ENCODE results near the gene STUB1.
A peak's percentile ranks its signal among the peaks of the same experiment; 100 is the strongest.

STUB1 gene

DNA sequence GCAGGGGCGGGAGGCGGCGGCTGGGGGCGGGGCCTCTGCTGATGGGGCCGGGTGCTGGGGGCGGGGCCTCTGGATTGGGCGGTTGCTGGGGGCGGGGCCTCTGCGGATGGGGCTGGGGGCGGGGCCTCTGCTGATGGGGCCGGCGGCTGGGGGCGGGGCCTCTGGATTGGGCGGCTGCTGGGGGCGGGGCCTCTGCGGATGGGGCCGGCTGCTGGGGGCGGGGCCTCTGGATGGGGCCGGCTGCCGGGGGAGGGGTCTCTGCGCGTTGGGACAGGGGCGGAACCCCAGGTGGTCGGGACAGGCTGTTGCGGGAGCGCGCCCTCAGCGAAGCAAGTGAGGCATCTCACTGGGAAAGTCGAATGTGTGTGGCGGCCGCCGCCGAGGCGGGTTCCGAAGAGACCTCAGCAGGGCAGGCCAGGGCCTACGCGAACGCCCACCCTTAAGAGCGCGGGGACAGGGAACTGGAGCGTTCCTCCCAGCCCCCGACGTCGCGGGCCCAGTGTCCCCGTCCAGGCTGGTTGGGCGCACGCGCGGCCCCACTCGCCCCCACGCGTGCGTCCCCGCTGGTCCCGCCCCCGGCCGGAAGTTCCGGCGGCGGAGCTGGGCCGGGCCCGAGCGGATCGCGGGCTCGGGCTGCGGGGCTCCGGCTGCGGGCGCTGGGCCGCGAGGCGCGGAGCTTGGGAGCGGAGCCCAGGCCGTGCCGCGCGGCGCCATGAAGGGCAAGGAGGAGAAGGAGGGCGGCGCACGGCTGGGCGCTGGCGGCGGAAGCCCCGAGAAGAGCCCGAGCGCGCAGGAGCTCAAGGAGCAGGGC is at the start of gene STUB1:
TSS of gene STUB1 (plus strand) at position 597 of the 811 bp plus-strand sequence. CDS start at position 713, 116 bp downstream.
- peak; percentile 60 for DNase-seq

DNA sequence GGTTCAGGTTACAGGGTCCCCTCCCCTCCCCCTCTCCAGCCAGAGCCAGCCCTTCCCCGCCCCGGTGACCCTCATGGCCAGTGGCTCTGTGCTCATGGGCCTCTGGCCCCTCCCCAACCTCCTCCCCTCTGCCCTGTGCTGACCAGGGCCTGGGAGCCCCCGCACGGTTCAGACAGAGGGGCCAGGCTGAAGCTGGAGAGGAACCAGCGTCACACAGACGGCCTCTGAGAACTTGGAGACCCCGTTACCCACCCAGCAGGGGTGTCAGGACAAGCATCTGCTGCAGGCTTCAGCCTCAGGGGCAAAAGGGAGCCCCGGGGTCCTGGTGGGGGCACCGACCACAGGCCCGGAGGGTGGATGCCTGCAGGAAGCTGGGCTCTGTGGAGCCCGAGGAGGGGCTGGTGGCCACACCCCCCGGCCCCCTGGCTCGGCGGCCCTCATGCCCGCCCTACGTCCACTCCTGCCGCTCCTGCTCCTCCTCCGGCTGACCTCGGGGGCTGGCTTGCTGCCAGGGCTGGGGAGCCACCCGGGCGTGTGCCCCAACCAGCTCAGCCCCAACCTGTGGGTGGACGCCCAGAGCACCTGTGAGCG is 49.3 kb upstream of the STUB1 start, which contains the start of gene WFIKKN1:
TSS of gene WFIKKN1 (plus strand) at position 171 of the 591 bp plus-strand sequence. CDS start at position 440, 269 bp downstream.
- no peak for DNase-seq

DNA sequence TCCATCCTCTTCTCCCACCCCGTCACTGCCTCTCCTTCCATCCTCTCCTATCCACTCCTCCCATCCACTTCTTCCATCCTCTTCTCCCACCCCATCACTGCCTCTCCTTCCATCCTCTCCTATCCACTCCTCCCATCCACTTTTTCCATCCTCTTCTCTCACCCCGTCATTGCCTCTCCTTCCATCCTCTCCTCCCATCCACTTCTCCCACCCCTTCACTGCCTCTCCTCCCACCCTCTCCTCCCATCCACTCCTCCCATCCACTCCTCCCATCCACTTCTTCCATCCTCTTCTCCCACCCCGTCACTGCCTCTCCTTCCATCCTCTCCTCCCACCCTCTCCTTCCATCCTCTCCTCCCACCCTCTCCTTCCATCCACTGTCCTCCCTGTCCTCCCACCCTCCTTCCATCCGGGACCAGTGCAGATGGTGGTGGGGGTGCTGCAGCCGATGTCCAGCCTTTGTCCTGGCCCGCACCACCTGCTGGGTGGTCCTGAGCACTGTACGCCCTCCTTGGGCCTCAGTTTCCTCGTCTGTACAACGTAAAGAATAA is 48.3 kb upstream of the STUB1 start:
- DNase-seq = no peak

DNA sequence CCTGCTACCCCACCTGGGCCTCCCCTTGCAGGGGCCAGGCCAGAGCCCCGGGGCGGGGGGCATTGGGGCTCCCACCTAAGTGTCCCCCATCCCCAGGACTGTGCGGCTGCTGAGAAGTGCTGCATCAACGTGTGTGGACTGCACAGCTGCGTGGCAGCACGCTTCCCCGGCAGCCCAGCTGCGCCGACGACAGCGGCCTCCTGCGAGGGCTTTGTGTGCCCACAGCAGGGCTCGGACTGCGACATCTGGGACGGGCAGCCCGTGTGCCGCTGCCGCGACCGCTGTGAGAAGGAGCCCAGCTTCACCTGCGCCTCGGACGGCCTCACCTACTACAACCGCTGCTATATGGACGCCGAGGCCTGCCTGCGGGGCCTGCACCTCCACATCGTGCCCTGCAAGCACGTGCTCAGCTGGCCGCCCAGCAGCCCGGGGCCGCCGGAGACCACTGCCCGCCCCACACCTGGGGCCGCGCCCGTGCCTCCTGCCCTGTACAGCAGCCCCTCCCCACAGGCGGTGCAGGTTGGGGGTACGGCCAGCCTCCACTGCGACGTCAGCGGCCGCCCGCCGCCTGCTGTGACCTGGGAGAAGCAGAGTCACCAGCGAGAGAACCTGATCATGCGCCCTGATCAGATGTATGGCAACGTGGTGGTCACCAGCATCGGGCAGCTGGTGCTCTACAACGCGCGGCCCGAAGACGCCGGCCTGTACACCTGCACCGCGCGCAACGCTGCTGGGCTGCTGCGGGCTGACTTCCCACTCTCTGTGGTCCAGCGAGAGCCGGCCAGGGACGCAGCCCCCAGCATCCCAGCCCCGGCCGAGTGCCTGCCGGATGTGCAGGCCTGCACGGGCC is 47.5 kb upstream of the STUB1 start:
- DNase-seq = no peak

DNA sequence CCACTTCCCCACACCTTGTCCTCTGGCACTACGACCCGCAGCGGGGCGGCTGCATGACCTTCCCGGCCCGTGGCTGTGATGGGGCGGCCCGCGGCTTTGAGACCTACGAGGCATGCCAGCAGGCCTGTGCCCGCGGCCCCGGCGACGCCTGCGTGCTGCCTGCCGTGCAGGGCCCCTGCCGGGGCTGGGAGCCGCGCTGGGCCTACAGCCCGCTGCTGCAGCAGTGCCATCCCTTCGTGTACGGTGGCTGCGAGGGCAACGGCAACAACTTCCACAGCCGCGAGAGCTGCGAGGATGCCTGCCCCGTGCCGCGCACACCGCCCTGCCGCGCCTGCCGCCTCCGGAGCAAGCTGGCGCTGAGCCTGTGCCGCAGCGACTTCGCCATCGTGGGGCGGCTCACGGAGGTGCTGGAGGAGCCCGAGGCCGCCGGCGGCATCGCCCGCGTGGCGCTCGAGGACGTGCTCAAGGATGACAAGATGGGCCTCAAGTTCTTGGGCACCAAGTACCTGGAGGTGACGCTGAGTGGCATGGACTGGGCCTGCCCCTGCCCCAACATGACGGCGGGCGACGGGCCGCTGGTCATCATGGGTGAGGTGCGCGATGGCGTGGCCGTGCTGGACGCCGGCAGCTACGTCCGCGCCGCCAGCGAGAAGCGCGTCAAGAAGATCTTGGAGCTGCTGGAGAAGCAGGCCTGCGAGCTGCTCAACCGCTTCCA is 46.7 kb upstream of the STUB1 start:
- no peak for DNase-seq

DNA sequence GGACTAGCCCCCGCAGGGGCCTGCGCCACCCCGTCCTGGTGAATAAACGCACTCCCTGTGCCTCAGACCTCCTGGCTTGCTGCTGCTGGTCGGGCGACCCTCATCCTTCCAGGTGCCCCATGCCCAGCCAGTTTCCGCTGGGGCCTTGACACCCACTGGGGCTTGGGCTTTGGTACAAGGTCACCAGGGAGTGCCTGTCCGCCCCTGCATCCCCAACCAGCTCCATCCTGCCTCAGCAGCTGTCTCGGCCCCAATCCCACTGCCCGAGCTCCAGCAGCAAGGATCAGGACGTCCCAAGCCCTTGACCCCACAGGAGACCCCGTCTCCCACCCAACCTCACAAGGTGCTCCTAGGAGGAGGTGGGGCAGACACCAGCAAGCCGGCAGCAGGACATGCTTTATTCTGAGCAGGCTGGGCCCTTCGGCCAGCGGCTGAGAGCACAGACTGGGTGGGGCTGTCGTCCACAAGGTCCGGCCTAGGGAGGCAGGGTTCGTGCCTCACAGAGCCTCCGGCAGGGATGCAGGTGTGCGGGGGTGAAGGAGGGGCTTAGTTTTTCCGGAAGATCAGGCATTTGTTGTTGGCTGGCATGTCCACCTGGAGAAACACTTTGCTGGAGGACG is 46.0 kb upstream of the STUB1 start:
- DNase-seq = no peak

DNA sequence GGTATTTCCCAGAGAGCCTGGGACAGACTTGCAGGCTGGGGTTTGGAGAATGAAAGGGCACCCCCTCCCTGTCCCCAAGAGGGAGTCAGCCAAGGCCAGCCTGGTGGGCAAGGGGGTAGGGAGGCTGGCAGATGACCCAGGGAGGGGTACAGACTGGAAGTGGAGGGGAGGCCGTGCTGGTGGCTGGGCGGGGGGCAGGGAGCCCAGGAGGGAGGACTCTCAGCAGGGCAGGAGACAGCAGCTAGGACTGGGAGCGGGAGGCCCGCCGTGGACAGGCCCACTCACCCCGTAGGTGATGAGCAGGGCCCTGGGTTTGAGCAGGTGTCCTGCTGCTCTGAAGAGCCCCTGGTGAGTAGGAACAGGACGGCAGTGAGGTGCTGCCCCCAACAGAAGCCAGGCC is 45.2 kb upstream of the STUB1 start:
- DNase-seq = no peak

DNA sequence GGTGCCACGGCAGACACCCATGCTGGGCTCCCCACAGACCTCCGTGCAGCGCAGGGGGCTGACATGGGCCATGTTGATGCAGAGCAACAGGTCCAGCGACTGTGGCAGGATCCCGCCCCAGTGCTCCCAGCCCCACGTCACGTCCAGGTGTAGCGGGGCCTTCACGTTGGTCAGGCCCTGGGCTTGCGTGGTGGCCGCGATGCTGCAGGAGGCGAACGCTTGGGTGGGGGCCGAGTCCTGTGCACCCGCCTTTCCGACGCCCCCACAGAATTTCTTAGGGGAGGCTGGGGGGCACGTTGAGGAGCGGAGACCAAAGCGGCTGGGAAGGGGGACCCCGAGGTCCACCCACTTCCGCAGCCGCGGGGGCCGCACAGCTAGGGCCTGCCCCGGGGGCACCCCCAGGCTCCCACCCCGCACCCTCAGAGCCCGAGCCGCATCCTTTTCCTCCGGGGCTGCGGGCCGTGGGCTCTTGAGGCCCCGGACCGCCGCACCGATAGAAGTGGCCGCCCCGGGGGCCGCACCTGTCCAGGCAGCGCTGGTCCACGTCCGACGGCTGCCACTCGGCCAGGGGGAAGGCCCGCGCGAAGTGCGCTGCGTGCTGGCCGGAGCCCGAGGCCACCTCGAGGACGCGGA is 44.5 kb upstream of the STUB1 start:
- DNase-seq = no peak

DNA sequence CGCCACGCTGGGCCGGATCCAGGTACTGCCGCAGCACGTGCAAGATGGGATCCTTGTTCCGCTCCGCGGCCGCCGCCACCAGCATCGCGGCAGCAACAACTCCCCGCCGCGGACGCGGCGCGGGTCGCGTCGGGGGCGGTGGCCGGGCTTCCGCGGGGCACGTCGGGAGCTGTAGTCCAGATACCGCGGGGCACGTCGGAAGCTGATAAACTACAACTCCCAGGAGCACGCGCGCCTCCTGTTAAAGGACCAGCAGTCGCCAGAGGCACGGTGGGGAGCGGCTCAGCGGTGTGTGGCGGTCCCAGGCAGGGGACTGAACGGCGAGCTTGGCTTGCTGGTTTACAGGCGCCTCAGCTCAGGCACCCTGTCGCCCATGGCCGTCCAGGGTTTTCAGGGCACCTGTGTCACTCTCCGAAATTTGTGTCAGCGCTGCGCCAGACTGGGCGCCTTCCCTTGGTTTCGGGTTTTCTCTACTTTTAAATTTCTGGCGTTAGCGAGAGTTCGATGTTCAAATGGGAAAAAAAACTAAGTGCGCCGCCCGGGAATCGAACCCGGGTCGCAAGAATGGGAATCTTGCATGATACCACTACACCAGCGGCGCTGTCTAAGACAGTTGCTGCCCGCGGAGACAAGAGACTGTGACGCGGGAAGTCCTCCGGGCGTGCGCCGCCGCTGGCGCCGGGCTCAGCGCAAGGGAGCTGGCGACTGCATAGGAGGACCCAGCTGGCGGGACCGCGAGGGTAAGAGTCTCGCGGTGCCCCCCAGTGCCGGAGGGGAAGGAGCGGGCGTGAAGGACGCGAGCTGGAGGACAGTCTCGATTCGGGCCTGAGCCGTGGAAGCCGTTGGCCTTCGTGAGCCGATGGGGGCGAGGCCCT is 43.8 kb upstream of the STUB1 start, which contains the start of gene METTL26:
TSS of gene METTL26 (minus strand) at position 100 of the 875 bp plus-strand sequence. CDS start at position 85, 15 bp downstream.
- DNase-seq = peak; percentile 87

DNA sequence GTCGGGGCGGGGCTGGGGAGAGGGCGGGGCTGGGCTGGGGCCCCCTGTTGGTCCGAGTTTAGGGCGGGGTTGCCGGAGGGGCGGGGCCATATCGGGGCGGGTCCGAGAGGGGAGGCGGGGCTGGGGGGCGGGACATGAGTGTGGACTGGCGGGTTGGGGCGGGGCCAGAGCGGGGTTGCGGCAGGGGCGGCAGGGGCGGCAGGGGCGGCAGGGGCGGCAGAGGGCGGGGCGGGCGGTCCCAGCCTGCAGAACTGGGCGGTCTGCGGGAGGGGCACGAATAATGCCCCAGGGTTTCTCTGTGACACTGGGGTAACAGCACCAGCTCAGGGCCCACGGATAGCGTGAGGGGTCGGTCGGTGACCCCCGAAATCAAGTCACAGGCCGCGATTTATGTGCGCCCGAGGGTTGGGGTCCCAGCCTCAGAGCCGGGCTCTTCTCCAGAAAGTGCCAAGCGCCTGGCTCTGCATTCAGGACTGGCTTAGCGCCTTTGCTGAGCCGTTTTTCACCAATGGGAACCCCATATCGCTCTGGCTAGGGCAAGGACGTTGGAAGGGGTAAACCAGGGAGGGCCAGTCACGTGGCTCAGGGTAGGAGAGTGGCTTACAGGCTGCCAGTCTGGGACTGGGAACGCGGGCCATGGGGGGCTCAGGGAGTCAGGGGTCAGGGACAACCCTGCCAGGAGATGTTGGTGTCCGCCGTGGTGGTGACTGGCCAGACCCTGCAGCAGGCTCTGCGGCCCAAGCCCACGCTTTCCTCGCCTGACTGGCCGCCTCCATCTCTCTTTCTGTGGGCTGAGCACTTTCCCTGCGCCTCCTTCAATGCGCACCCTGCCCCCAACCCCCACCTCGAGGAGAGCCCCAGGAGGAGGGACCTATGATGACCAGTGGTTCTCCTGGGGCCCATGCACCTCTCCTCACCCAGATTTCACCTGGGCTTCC is 42.9 kb upstream of the STUB1 start:
- no peak for DNase-seq

DNA sequence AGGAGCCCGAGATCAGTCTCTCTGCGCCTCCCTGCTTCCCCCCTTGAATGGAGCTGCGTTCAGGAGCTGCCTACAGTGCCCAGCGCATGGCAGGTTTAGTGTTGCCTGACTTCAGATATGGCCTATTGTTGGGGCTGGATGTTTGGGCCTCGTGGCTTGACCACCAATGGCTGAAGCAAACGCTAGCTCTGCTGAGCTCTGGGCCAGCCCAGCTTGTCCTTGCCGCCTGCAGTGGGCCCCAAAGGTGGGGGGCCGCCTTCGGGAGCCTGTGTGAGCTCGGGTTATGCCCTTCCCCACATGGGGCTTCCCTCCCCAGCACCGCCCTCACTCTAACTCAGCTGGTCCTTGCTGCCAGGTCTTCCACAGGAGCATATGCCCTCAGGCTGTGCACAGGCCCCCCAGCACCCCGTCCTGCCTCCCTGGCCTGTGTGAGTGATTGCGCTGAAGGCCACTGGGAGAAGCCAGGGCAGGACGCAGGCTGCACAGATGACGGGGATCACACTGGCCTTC is 42.1 kb upstream of the STUB1 start:
- DNase-seq = no peak

DNA sequence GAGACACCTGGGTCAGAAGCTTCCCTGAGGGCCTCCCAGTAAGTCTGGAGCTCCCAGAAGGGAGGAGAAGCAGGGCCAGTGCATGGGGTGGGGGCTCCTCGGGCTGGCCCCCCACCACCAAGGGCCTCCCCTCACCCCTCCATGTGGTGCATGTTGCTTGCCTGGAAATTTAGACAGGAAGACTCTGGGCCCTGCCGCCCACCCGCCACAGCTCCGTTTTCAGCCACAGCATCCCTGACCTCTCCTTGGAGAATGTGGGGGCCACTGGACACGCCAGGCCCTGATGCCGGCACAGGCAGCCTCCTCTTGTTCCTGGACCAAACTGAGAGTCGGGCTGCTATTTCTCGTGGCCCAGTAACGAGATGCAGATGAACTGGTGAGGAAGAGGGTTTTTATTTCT is 41.4 kb upstream of the STUB1 start:
- no peak for DNase-seq

DNA sequence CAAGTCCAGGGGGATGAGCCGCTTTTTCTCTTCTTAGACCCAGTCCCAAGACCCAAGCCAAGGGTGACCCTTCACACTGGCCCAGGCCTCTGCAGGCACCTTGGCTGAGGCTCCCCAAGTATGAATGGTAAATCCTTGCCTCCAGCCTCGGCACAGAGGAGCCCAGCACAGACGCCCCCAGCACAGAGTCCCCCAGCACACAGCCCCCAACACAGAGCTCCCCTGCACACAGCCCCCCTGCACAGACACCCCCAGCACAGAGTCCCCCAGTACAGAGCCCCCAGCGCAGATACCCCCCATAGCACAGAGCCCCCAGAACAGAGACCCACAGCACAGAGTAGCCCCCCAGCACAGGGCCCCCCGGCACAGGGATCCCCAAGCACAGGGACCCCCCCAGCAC is 39.6 kb upstream of the STUB1 start:
- DNase-seq = no peak

DNA sequence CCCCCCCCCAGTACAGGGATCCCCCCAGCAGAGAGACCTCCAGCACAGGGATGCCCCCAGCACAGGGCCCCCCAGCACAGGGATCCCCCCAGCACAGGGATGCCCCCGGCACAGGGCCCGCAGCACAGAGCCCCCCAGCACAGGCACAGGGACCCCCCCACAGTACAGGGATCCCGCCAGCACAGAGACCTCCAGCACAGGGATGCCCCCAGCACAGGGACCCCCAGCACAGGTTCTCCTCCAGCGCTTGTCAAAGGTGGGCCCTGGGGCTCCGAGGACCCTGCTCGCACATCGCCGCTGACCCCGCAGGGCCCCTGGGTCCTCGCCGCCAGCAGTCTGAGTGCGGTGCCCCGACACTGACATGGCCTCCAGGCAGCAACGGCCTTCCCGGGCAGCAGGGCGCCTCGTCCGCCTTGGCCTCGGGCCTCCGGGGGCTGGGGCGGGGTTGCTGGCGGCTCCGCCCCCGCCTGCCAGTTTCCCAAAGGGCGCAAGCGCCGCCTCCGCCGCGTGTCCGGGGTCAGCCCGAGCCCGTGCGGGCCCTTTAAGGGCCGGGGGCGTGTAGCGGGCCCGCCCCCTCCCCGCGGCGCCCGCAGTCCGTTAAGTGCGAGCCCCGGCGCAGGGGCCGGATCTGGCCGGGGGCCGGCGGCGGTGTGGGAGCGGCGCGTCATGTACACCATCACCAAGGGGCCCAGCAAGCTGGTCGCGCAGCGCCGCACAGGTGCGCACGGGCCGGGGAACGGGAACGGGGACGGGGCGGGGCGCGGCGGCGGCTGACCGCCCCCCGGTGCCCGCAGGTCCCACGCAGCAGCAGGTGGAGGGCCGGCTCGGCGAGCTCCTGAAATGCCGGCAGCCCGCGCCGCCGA is 38.7 kb upstream of the STUB1 start, which contains the start of gene MCRIP2:
TSS of gene MCRIP2 (plus strand) at position 503 of the 863 bp plus-strand sequence. CDS start at position 667, 164 bp downstream.
- DNase-seq = peak; percentile 57

DNA sequence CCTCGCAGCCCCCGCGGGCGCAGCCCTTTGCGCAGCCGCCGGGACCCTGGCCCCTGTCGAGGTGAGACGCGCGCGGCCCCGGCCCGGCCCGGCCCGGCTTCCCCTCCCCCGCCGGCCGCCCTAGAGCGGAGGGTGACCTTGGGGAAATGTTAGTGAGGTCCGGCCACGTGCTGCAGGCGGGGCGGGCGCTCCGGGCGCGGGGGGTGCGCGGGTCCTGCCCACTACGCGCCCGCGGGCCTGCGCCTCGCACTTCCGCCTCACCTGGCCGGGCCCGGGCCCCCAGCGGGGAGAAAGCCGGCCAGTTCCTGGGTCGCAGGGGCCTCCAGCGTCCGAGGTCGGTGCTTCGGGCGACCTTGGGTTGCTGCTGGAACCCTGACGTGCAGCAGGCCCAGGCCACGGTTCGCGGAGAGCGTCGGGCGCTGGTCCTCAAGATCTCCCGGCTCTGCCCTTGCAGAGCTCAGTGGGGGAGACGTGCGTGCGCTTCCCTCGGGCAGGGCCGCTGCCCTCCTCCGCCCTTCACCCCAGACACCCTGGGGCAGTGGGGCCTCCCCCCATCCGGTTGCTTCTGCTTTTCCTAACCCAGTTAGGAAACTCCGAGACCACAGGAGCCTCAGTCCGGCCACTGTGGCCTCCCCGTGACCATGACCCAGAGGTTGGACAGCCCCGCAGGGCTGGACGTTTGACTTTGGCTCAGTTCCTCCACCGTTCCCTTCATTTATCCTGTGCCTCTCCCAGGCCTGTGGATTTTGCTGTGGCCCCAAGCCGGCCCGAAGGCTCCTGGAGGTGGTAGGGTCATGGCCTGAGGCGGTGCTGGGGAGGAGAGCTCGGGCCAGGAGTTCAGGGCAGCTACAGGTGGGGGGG is 37.8 kb upstream of the STUB1 start:
- DNase-seq = no peak

DNA sequence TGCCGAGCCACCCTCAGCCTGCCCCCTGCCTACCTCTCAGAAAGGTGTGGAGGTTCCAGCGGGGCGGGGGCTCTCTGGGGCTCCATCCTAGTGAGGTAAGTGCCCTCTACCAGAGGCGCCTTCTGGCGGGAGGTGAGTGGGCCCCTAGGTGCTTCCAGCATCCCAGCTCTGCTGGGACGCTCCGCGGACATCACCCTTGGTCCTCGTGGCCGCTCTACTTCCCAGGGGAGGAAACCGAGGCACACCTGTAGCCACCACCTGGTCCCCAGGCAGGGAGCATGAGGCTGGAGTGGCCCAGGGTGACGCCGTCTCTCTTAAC is 37.2 kb upstream of the STUB1 start:
- no peak for DNase-seq

DNA sequence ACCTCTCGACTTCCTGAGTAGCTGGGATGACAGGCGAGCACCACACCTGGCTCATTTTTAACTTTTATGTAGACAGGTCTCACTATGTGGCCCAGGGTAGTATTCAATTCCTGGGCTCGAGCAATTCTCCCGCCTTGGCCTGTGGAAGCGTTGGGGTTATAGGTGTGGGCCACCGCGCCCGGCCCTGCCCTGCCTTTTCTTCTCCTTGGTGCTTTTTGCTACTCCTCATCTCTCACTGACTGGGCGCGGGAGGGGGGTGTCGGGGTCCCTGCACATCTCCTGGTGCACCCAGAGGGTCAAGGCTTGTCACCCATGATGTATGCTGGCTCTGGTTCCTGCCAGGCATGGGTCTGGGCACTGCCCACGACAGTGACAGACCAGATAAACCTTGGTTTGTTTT is 35.7 kb upstream of the STUB1 start:
- DNase-seq = no peak

Data from NCI-H446 treated with DMSO at 0.1 percent for 48 hours (cell line).